AG09319 (cell line): ENCODE results near the gene EFHC2.

Experiments
- DNase-seq: peaks from one replicate; pipeline ENCODE4 v3.0.0-alpha.2; 2010; ENCODE audit warnings: low read depth; ENCODE audit errors: extremely low read depth
- CTCF ChIP-seq: IDR thresholded peaks from 2 replicates; pipeline ENCODE4 v1.5.1; 2011; ENCODE audit warnings: low read depth, mild to moderate bottlenecking, inconsistent platforms, low read length, moderate library complexity

The EFHC2 gene

GRCh38 chrX:44157283-44157682, 186.2 kb downstream of the EFHC2 start:
- TF ChIP-seq CTCF = no peak
- no peak for DNase-seq

- no peak for TF ChIP-seq CTCF
- DNase-seq = no peak
Observed at GRCh38 chrX:44156726-44157125, 186.7 kb downstream of the EFHC2 start.

- no peak for DNase-seq
- no peak for TF ChIP-seq CTCF
Observed at GRCh38 chrX:44155126-44155525, 188.3 kb downstream of the EFHC2 start.

- no peak for TF ChIP-seq CTCF
- no peak for DNase-seq
Observed at GRCh38 chrX:44152852-44153251, 190.6 kb downstream of the EFHC2 start.

GRCh38 chrX:44147130-44147529, 196.3 kb downstream of the EFHC2 start:
- no peak for TF ChIP-seq CTCF
- DNase-seq = no peak

- TF ChIP-seq CTCF = no peak
- DNase-seq = no peak
Observed at GRCh38 chrX:44144177-44144945, 199.1 kb downstream of the EFHC2 start.

GRCh38 chrX:44143061-44143602, 200.3 kb downstream of the EFHC2 start:
- TF ChIP-seq CTCF = no peak
- DNase-seq = no peak
